Measurements from ENCODE around the gene CENPM. TPM values are rescaled to one million over a fixed set of nuclear protein-coding genes. Genes with fewer than 3 reads are reported as not detected.

CENPM gene
- total RNA-seq, 2 donors from 2014 or later = 10.3 to 10.8 TPM

GRCh38 chr22:41929418-41929810 lies 17.5 kb downstream of the CENPM start:
- Histone ChIP-seq H3K36me3 (no peaks in the 10 kb centered on the region), H3K4me1 (replicated peaks) (peaks cover 4% of the 10 kb centered on the region), H3K9me3 (no peaks in the 10 kb centered on the region), H3K27me3 (replicated peaks; ENCODE audit: insufficient read depth) (no peaks in the 10 kb centered on the region), H3K27ac (no peak overlapping the region), H3K4me3 (no peak overlapping the region)
- intact Hi-C loops (cut with DNase I) = no loop called here
- DNase-seq (ENCODE audit: low spot score) = no peak
- 73% methylated on average over 8 of the region's 8 CpGs for WGBS
- no peak for TF ChIP-seq POLR2A (IDR thresholded peaks at IDR 0.05)
- TF ChIP-seq CTCF (IDR thresholded peaks at IDR 0.05) = no peak
- TF ChIP-seq POLR2AphosphoS5 (IDR thresholded peaks at IDR 0.05) = no peak

- H3K9me3 ChIP-seq = no peaks in the 10 kb centered on the region
- H3K4me1 ChIP-seq (replicated peaks) = peaks cover 4% of the 10 kb centered on the region
- H3K27ac ChIP-seq = no peak overlapping the region
- 79% methylated on average over 14 of the region's 14 CpGs for WGBS
- DNase-seq (ENCODE audit: low spot score) = no peak
- H3K36me3 ChIP-seq = no peaks in the 10 kb centered on the region
- intact Hi-C loops (cut with DNase I) = no loop called here
- TF ChIP-seq POLR2AphosphoS5 (IDR thresholded peaks at IDR 0.05) (no peak), POLR2A (IDR thresholded peaks at IDR 0.05) (no peak), CTCF (IDR thresholded peaks at IDR 0.05) (no peak)
- no peak overlapping the region for H3K4me3 ChIP-seq
- H3K27me3 ChIP-seq (replicated peaks; ENCODE audit: insufficient read depth) = no peaks in the 10 kb centered on the region
Measured at GRCh38 chr22:41928593-41929417, 18.1 kb downstream of the CENPM start.

- Histone ChIP-seq H3K4me3 (no peak overlapping the region), H3K36me3 (no peaks in the 10 kb centered on the region), H3K4me1 (replicated peaks) (peaks cover 4% of the 10 kb centered on the region), H3K27me3 (replicated peaks; ENCODE audit: insufficient read depth) (no peaks in the 10 kb centered on the region), H3K27ac (no peak overlapping the region), H3K9me3 (no peaks in the 10 kb centered on the region)
- intact Hi-C loops (cut with DNase I) = no loop called here
- TF ChIP-seq POLR2A (IDR thresholded peaks at IDR 0.05) = no peak
- TF ChIP-seq CTCF (IDR thresholded peaks at IDR 0.05) = no peak
- no peak for TF ChIP-seq POLR2AphosphoS5 (IDR thresholded peaks at IDR 0.05)
- 90% methylated on average over 6 of the region's 6 CpGs for WGBS
- no peak for DNase-seq (ENCODE audit: low spot score)
Measured at GRCh38 chr22:41927813-41928212, 19.1 kb downstream of the CENPM start.

- H3K4me3 ChIP-seq = peak overlapping the region; percentile 29 to 36
- DNase-seq (ENCODE audit: low spot score) = peak; percentile 43
- H3K4me1 ChIP-seq (replicated peaks) = peaks cover 4% of the 10 kb centered on the region
- 9% methylated on average over 34 of the region's 48 CpGs for WGBS
- H3K36me3 ChIP-seq = no peaks in the 10 kb centered on the region
- intact Hi-C loops (cut with DNase I) = no loop called here
- TF ChIP-seq POLR2A (IDR thresholded peaks at IDR 0.05) (no peak), CTCF (IDR thresholded peaks at IDR 0.05) (peak in 3 of 4 experiments; percentile 37 to 80 (median 61)), POLR2AphosphoS5 (IDR thresholded peaks at IDR 0.05) (no peak)
- H3K9me3 ChIP-seq = no peaks in the 10 kb centered on the region
- no peak overlapping the region for H3K27ac ChIP-seq
- H3K27me3 ChIP-seq (replicated peaks; ENCODE audit: insufficient read depth) = no peaks in the 10 kb centered on the region
Measured at GRCh38 chr22:41925783-41926460, 21.0 kb downstream of the CENPM start.

Data from prostate gland (tissue), 2 donors.